Measurements from ENCODE around the gene IL19. TPM values are rescaled to one million over a fixed set of nuclear protein-coding genes. Genes with fewer than 3 reads are reported as not detected.

The IL19 gene
- total RNA-seq, 4 donors from 2014 or later = 0.60 TPM; not detected in 3

GRCh38 chr1:206742719-206743383 lies 27.7 kb upstream of the IL19 start:
- DNase-seq (ENCODE audit: low spot score) = no peak
- ATAC-seq (ENCODE audit: low FRiP score) = no peak

GRCh38 chr1:206744683-206745082 lies 25.9 kb upstream of the IL19 start:
- ATAC-seq (ENCODE audit: low FRiP score) (peak; percentile 9), DNase-seq (ENCODE audit: low spot score) (no peak)
- TF ChIP-seq CTCF (IDR thresholded peaks at IDR 0.05) = no peak

More at GRCh38 chr1:206742719-206743383, 27.7 kb upstream of the IL19 start:
- TF ChIP-seq CTCF (IDR thresholded peaks at IDR 0.05) = no peak

GRCh38 chr1:206745301-206745700 lies 25.3 kb upstream of the IL19 start:
- DNase-seq (ENCODE audit: low spot score) (no peak), ATAC-seq (ENCODE audit: low FRiP score) (no peak)
- no peak for TF ChIP-seq CTCF (IDR thresholded peaks at IDR 0.05)

- TF ChIP-seq CTCF (IDR thresholded peaks at IDR 0.05) = no peak
- DNase-seq (ENCODE audit: low spot score) = no peak
- no peak for ATAC-seq (ENCODE audit: low FRiP score)
These were observed 22.1 kb upstream of the IL19 start for GRCh38 chr1:206748348-206749030.

GRCh38 chr1:206751891-206752290 lies 18.7 kb upstream of the IL19 start:
- TF ChIP-seq CTCF (IDR thresholded peaks at IDR 0.05) = no peak
- DNase-seq (ENCODE audit: low spot score) = no peak
- ATAC-seq (ENCODE audit: low FRiP score) = no peak

GRCh38 chr1:206752481-206752880 lies 18.1 kb upstream of the IL19 start:
- no peak for ATAC-seq (ENCODE audit: low FRiP score)
- no peak for TF ChIP-seq CTCF (IDR thresholded peaks at IDR 0.05)
- no peak for DNase-seq (ENCODE audit: low spot score)

GRCh38 chr1:206753141-206753540 lies 17.4 kb upstream of the IL19 start:
- DNase-seq (ENCODE audit: low spot score) (no peak), ATAC-seq (ENCODE audit: low FRiP score) (no peak)

More at GRCh38 chr1:206753141-206753540, 17.4 kb upstream of the IL19 start:
- TF ChIP-seq CTCF (IDR thresholded peaks at IDR 0.05) = no peak

All from omental fat pad (tissue), 4 donors.